Activated CD8-positive, alpha-beta memory T cell treated with anti-CD3 and anti-CD28 coated beads for 4 hours (primary cell): ENCODE results near the gene FLG.
"Not testable (repeated sequence)": the region's sequence is repeated elsewhere in the genome, so short reads cannot be mapped to it uniquely, and the experiment has no call there.

Experiments
- DNase-seq, 2 donors: peaks; one replicate each; pipeline ENCODE4 v3.0.0-alpha.2; 2020; ENCODE audit warnings: low read depth in 2 of 2

The FLG gene

DNA sequence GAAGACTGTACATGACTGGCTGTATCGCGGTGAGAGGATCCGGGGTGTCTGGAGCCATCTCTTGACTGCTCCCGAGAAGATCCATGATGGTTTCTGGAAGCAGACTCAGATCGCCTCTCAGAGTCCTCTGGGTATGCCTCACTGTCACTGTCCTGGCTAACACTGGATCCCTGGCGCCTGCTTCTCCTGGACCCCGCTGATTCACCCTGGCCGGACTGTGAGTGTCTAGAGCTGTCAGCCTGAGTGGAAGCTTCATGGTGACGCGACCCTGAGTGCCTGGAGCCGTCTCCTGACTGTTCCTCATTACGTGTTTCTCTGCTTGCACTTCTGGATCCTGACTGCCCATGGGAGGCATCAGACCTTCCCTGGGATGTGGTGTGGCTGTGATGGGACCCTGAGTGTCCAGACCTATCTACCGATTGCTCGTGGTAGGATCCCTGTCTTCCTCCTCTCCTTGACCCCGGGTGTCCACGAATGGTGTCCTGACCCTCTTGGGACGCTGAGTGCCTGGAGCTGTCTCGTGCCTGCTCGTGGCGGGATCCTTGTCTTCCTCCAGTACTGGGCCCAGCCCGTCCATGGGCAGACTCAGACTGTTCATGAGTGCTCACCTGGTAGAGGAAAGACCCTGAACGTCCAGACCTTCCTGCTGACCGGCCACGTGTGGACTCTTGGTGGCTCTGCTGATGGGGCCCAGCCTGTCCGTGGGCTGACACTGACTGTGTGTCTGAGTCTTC is 21.7 kb downstream of the FLG start:
- DNase-seq: not testable (repeated sequence)

DNA sequence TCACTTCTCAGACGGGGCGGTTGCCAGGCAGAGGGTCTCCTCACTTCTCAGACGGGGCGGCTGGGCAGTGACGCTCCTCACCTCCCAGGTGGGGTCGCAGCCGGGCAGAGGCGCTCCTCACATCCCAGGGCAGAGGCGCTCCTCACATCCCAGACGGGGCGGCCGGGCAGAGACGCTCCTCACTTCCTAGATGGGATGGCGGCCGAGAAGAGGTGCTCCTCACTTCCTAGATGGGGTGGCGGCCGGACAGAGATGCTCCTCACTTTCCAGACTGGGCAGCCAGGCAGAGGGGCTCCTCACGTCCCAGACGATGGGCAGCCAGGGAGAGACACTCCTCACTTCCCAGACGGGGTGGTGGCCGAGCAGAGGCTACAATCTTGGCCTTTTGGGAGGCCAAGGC is 68.6 kb downstream of the FLG start:
- DNase-seq: not testable (repeated sequence)
